EH (cell line): ENCODE results near the gene INTS14.
"Not testable (repeated sequence)": the region's sequence is repeated elsewhere in the genome, so short reads cannot be mapped to it uniquely, and the experiment has no call there.

Experiments used
- DNase-seq: peaks from one replicate; pipeline ENCODE4 v3.0.0-alpha.2; 2015; ENCODE audit warnings: low read depth

Gene INTS14

DNA sequence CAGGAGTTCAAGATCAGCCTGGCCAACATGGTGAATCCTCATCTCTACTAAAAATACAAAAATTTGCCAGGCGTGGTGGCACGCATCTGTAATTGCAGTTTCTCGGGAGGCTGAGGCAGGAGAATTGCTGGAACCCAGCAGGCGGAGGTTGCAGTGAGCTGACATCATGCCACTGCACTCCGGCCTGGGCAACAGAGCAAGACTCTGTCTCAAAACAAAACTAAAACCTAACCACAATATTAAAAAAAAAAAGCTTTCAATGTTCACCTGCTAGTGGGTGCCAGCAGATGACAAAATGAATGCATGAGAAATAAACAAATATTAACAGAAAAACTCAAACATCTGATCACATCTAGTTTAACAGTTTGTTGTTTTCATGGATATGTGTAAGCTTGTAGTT is 19.8 kb upstream of the INTS14 start:
- DNase-seq, result no peak

DNA sequence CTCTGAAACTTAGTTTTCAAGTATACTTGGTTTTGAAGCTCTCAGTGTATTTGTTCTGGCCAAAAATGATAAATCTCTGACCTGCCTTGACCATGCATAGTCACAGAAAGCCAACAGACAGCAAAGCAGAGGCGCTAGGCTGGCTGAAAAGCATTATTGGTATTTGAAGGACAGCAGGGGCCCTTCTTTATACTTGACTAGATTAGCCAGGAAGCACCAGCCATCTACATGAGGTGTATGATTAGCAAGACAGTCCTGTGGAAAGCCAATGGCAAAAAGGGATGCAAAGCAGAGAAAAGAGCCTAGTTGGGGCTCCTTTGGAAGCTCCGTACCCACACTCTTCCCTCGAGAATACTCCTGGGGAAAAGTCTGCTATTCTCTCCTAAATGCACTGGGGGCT is 18.6 kb upstream of the INTS14 start:
- no peak for DNase-seq

DNA sequence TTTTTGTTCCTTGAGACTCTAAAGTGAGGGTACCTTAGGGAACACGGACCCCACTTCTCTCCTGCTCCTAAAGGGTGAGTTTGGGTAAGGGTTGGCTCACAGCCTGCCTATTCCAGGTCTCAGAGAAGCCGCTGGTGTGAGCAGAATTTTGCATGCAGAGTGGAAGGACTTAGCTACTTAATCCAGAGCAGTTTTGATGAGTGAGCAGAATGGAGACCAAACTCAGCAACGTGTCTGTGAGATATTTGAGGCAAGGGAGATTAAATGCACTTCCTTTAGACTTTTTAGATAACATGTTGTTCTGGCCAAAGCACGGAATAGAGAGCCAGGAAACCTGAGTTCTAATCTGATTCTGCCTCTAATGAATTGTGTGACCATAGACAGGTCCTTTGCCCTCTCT is 15.9 kb upstream of the INTS14 start:
- no peak for DNase-seq

DNA sequence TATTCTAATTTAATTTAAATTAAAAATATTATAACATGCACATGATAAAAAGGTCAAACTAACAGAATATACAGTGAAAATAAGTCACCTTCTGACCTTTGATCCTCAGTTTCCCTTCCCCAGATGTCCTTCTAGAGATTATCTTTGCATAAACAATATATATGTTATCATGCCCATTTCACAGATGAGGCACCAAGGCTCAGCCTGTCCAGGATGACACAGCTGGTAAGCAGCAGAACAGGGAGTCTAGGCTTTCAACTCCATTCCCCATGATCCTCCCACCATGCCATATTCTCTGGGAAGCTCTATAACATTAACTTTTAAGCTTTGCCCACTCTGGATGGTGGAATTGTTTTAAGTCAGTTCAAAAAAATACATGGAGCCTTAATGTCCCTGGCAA is 12.2 kb upstream of the INTS14 start:
- DNase-seq, result no peak

DNA sequence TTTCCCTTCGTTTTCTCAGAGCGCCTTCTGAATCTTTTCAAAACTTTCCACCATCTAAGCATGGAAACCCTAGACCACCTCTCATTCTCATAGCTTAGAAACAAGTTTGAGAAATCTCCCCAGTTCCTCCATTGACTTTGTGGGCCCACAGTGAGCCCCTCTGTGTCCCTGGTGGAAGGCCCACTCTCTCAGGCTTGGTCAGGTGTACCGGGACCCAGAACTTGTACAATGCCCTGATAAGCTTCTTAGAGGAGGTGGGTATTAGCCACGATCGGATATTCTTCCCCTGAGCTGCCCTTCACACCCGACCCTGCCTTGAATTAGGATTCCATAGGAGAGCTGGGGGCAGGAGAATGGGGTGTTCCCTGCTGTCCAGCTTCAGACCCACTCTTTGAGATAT is 10.7 kb upstream of the INTS14 start, which contains the start of gene SLC24A1:
Gene SLC24A1, plus strand, starts transcription at position 301 of the 400 bp plus-strand sequence. CDS start 2,143 bp downstream, outside the sequence.
- no peak for DNase-seq

DNA sequence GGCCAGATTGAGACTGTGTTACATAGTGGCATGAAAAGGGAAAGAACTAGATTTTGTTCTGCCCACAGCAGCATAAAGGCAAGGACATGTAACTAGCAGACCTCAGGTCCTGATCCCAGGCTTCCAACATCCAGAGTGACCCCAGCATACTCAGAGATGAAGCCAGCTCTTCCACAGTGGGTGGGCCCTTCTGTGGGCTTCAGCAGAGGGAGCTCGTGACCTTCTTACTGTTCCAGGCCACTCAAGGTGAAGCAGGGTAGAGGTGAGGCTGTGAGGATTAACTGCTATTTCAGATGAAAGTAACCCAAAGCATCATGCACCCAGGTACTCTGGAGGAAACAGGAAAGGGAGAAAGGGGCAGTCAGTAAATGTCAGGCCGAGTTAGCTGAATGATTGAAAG is 9.9 kb upstream of the INTS14 start:
- no peak for DNase-seq

DNA sequence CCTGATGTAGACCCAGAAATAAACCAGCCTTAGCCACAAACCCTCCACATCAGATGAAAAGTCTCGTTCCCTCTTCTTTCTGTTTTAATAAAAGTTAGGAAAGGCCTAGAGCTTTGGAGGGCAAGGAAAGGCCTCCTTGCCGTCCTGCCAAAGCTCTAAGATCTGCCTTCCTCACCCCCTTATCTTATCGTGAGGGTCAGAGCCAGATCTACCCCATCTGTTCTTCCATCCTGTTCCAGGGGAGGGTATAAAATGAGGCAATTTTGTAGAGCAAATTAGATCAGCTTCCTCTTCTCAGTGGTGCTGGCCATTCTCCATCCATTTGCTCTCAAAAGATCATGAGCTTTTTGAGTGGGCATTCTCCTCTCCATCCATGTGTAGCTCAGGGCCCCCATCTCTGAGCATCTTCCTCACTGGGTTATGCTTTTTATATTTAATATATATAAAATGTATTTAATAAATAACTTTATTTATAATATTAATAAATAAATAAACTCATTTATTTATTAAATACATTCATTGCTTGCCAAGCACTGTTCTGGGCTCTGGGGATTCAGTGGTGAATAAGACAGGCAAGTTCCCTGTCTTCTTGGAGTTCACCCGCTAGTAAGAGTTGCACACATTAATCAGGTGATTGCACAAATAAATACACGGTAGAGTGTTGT is 8.8 kb upstream of the INTS14 start:
- no peak for DNase-seq

DNA sequence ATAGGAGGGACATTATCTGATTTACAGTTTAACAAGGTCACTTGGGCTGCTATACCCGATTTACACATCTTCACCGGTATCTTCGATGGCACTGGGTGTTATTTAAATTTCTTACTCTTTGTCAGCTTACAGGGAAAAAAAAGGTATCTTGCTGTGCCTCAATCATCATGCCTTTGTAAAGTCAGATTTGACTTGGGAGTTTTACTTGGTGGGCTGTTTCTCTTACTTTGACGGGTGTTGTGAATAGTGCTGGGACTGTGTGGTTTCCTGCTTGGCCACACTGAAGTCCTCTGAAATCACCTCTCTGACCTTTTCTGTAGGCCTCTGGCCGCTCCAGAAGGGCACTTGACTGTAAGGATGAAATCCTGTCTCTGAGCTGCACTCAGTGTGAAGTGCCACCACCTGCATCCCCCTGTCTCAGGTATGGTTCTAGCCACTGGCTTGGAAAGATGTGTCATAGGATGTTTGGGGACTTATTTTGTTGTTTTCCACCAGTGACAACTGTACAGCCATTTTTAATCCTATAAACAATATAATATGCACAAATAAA is 7.7 kb upstream of the INTS14 start:
- no peak for DNase-seq

DNA sequence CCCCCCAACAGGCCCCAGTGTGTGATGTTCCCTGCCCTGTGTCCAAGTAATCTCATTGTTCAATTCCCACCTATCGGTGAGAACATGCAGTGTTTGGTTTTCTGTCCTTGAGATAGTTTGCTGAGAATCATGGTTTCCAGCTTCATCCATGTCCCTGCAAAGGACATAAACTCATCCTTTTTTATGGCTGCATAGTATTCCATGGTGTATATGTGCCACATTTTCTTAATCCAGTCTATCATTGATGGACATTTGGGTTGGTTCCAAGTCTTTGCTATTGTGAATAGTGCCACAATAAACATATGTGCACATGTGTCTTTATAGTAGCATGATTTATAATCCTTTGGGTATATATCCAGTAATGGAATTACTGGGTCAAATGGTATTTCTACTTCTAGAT is 5.0 kb upstream of the INTS14 start:
- DNase-seq, result not testable (repeated sequence)

DNA sequence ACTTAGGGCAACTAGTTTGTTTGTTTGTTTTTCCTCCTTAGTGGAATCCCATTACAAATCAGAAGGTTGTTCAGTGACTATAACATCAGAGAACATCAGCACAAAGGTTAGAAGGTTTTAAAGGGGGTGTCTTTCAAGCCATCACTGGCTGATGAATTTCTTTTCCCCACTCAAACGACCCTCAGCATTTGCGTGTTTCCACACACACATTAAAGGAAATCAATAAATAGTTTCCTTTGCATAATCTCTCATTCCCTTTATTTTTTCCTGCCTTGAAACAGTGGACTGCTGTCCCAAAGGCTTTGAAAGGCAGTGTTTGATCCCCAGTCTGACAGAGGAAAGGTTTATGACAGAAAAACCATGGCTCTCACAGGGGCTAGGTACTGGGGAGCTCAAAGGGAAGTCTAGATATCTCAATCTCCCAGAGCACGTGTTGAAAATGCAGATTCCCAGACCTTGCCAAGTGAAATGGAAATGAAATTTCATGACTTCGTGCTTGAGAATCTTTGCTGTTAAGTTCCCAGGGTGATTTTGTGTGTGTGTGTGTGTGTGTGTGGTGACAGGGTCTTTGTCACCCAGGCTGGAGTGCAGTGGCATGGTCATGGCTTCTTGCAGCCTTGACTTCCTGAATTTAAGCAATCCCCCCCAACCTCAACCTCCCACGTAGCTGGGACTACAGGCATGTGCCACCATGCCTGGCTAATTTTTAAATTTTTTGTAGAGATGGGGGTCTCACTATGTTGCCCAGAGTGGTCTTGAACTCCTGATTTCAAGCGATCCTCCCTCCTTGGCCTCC is 2.2 kb upstream of the INTS14 start:
- no peak for DNase-seq

DNA sequence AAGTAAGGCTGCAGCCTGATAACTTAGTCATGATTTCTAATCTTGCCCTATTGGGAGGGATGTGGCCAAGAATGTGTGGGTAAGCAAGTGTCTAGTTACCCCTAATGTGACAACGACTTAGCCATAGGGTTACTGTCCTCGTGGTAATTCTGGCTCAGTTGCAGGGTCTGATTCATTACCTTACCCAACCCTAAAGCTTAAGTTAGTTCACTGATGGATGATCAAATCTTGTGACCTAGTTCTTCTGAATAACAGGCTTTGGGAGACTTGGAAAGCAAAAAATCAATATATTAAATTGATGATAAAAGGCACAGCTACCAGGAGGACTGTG is 1.6 kb upstream of the INTS14 start:
- no peak for DNase-seq

DNA sequence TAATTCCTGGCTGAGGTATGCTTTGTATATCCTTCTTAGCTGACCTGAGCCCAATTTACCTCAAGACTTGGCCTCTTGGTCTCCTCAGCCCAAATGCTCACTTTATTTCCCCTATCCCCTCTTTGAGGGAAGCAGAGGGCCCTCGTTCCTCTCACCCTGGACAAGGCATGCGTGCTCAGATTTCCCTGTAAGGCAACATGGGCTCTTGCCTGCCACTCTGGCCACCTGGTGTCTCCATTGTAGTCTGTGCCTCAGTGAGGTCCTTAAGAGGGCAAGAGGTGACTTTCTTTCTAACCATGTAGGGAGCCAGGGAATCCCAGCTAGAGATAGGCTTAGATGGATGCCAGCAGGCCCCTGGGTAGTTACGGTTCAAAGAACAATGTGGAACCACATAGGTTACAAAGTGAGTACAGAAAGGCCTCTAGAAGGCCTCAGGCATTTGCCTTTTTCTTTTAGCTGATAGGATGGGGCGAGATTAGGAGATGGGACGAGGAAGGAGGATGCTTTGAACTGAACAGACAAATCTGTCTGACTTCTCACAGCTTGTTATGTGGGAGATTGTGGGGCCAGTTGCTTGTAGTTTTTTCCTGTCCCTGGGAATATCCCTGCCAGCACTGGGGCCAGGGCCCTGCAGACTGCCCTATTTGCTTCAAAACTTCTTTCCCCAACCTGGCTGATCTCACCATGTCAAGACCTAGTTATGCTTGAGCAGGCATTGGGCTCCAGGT is 1.1 kb upstream of the INTS14 start:
- no peak for DNase-seq

DNA sequence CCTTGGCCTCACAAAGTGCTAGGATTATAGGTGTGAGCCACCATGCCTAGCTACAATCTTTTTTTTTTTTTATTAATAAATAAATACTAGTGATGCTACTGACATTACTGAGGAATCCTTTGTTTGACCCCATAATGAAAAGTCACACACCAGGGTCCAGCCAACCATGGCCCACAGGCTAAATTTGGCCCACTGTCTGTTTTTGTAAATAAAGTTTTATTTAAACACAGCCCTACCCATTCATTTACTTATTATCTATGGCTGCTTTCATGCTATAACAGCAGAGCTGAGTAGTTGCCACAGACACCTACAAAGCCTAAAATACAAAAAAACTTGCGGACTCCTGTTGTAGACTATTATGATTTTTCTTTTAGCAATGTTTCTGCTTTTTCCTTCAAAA is 7.4 kb downstream of the INTS14 start:
- DNase-seq, result no peak

DNA sequence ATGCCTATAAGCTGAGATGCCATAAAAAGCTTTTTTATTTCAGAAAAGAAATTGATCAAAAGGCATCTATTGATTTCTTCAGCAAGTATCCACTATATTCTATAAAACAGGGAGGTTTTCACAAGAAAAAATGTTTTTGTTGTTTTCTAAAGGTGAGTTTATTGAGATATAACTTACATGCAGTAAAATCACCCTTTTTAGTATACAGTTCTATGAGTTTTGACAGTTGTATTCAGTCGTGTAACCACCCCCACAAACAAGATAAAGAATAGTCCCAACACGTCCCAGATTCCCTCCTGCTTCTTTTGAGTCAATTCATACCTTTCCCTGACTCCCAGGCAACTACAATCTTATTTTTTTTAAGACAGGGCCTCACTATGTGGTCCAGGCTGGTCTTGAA is 7.8 kb downstream of the INTS14 start:
- DNase-seq, result no peak

DNA sequence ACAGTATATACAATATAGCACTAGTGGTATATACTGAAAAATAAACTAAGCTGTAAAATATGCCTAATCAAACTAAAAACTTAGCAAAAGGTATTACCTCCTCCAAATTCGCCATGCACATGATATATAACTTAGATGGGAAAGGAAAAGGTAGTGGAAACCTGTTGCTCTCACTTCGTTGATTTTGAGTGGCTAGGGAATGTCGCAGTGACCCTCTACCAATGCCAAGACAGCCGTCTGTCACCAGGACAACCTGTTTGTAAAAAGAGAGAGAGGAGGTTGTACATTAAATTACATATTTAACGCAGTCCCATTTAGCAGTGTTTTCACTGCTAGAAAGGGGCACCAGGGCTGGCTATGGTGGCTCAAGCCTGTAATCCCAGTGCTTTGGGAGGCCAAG is 11.3 kb downstream of the INTS14 start:
- DNase-seq, result no peak

DNA sequence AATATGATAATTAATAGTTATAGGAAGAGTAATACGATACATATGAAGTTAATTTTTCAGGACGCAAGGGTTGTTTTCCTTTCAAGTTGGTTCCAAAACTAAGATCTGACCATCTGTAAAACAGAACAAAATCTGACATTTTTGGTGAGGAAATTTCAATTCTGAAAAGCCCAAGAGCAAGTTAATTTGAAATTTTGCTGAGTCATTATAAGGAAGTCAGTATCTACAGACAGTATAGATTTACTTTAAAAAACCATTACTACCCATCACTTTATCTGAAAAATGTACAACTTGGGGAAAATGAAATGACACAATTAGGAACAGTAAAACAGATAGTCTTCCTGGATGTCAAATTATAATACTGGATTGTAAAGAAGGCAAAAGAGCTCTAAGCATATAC is 12.5 kb downstream of the INTS14 start:
- no peak for DNase-seq

DNA sequence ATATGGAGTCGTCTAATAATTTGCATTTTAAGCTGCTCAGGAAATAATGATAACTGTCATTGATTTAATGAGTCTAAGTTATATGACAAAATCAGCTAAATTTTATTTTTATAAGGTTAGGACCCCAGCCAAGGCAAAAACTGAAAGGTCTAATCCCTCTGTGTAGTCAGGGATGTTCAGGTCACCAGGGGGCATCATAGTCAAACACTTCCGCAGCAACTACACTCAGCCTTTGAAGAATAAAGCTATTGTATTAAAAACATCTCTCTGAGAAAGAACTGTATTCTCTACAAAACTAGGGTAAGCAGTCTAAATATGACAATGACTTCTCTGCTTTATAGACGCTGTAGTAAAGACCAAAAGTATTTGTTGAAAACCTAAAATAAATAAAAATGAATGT is 15.0 kb downstream of the INTS14 start:
- no peak for DNase-seq

DNA sequence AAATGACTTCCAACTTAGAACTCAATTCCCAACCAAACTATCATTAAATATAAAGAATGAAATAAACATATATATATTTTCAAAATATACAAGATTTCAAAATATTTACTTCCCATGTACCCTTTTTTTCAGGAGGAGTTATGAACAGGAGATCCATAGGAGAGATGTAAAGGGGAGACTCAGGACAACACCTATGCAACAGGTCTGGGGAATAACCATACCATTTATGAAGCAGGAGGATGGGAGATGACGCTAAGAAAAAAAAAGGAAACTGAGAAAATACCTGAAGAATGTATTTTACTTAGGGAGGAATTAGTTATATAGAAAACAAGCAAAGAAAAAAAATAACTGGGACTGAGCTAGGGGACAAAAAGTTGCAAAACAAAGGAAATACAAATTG is 23.8 kb downstream of the INTS14 start:
- no peak for DNase-seq

DNA sequence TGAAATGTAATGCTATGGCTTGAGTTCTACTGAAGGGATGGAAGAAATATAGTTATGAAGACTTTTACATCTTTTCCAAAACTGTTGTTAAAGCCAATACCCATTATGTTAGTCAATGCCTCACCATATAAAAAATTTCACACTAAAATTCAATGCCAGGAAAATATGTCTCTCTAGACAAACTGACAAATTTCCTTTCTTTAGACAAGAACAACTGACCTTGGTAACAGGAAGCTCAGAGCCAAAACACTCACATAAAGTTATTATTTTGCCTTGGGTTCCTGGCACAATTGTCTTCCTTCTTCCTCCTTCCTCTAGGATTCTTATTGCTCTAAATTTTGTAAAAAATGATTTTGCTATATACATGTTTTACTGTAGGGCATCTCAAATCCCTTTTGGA is 26.7 kb downstream of the INTS14 start:
- DNase-seq, result no peak

DNA sequence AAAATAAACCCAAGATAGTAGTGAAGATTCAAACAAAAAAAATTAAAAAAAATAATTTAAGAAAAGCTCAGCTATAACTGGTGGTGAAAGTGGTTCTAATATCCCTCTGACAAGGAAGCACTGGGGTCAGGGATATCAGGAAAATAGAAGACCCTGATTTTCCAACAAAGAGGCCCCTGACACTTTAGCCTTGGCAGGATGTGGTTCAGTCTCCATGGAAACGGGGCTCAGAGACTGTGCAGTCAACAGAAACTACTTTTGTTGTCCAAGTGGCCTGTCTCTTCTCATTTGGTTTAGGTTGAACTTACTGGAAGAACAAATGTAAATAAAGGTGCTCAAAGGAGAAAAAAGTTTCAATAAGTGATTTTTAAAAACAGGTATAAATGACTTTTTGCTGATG is 27.2 kb downstream of the INTS14 start:
- peak; percentile 59 for DNase-seq

DNA sequence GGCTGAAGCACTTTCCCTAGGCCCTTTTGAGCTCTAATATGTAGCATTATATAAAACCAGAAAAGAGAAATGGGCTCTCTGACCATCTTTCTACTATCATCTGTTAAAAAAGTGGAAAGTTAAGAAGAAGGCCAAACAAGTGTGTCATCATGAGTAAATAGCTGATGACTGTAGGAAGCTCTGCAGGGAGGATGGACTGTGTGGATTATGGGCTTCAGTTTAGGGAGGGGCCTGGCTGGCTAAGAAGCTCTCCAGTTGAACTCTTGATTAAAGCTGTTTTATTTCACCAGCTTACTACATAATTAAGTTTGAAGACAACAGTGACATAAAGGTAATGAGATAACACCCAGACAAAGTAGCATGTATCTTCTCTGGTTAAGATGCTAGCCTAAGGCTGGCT is 30.6 kb downstream of the INTS14 start:
- DNase-seq, result peak; percentile 84

DNA sequence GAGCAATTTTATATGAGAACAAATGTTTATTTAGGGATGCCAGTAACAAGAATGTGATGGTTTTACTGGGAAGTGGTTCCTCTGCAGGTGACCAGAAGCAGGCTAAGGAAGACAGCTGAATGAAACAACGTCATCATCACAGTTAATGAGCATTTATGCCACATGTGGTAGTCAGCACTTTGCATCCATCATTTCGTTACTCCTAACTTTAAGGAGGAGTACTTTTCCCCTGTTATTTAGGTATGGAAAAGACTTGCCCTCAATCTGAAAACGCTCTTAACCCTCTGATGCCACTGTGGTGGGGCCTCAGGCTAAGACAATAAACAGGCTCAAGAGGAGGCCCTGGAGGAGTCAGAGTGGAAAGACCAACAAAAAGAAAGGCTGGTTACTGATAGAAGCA is 31.2 kb downstream of the INTS14 start:
- no peak for DNase-seq
